ENCODE results near the gene TMBIM4. TPM values are rescaled to one million over a fixed set of nuclear protein-coding genes. Genes with fewer than 3 reads are reported as not detected.

Gene TMBIM4
- total RNA-seq, 1 experiment from 2014 or later, result 29.8 TPM

DNA sequence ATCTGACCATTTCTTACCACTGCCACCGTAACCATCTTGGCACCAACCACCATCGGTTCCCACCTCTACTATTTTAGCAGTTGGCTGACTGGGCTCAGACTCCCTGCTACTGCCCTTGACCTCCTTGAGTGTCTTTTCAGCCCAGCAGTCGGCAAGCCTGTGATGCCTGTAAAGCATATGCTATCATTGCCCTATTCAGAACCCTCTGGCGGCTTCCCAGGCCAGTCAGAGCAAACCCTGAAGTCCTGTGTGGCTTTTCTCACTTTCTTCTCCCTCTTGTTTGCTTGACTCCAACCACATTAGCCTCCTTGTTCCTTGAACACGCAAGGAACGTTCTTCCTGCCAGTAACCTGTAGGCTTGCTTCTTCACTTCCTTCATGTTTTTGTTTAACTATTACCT lies 25.4 kb upstream of the TMBIM4 start:
- DNase-seq (ENCODE audit: low spot score) (no peak), ATAC-seq (no peak; the same call in 1 of the 2 replicates)
- Mint-ChIP-seq H3K4me1 (peaks cover 16% of the 10 kb centered on the region), H3K9me3 (peaks cover 5% of the 10 kb centered on the region), H3K4me3 (no peak overlapping the region), H3K27ac (no peak overlapping the region), H3K36me3 (peaks cover 4% of the 10 kb centered on the region; the same call in 1 of the 2 replicates), H3K27me3 (ENCODE audit: low read depth) (peaks cover 16% of the 10 kb centered on the region)
- CTCF ChIA-PET, result interaction anchor here (1.4 kb wide), 1 partner anchor 50 kb away, joined by 3 read pairs; no protein-coding TSS in a partner anchor
- POLR2A ChIA-PET, result no interaction called here
- TF ChIP-seq ZNF317 (CRISPR knock-in tag; IDR thresholded peaks at IDR 0.05; ENCODE audit: borderline replicate concordance, low read depth) (no peak), IRF1 (CRISPR knock-in tag; IDR thresholded peaks at IDR 0.05) (no peak), TP53 (CRISPR knock-in tag; IDR thresholded peaks at IDR 0.05) (no peak), SOX15 (CRISPR knock-in tag; IDR thresholded peaks at IDR 0.05) (no peak), GTF2I (CRISPR knock-in tag; conservative IDR thresholded peaks at IDR 0.05) (no peak), ZNF219 (CRISPR knock-in tag; IDR thresholded peaks at IDR 0.05; ENCODE audit: borderline replicate concordance) (no peak), SMAD4 (CRISPR knock-in tag; IDR thresholded peaks at IDR 0.05) (no peak), ESRRA (CRISPR knock-in tag; IDR thresholded peaks at IDR 0.05; ENCODE audit: borderline replicate concordance) (no peak)

DNA sequence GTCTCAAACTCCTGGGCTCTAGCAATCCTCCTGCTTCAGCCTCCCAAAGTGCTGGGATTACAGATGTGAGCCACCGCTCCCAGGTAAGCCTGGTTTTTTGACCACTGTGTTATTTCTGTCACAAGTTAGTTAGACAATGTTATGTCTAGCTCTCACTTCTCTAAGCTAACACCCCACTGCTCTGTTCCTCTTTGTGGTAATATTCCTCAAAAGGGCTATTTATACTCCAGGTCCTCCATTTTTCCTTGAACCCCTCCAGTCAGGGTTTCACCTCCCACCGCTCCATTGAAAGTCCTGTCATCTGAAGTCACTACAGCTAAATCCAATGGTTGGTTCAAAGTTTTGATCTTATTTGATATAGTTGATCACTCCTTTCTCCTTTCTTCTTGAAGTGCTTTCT lies 24.3 kb upstream of the TMBIM4 start:
- Mint-ChIP-seq H3K4me1 (peaks cover 16% of the 10 kb centered on the region), H3K9me3 (no peaks in the 10 kb centered on the region), H3K27ac (no peak overlapping the region), H3K27me3 (ENCODE audit: low read depth) (peaks cover 26% of the 10 kb centered on the region), H3K36me3 (no peaks in the 10 kb centered on the region), H3K4me3 (no peak overlapping the region)
- POLR2A ChIA-PET, result interaction anchor here (0.7 kb wide), 2 partner anchors 23 to 1075 kb away, joined by 5 to 6 read pairs; no protein-coding TSS in a partner anchor
- CTCF ChIA-PET, result interaction anchor here (1.4 kb wide), 1 partner anchor 49 kb away, joined by 3 read pairs; no protein-coding TSS in a partner anchor
- no peak for ATAC-seq
- DNase-seq (ENCODE audit: low spot score), result no peak
- TF ChIP-seq RORB (CRISPR knock-in tag; IDR thresholded peaks at IDR 0.05), result no peak
- TF ChIP-seq, protein P1, sequence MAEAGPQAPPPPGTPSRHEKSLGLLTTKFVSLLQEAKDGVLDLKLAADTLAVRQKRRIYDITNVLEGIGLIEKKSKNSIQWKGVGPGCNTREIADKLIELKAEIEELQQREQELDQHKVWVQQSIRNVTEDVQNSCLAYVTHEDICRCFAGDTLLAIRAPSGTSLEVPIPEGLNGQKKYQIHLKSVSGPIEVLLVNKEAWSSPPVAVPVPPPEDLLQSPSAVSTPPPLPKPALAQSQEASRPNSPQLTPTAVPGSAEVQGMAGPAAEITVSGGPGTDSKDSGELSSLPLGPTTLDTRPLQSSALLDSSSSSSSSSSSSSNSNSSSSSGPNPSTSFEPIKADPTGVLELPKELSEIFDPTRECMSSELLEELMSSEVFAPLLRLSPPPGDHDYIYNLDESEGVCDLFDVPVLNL (CRISPR knock-in tag; IDR thresholded peaks at IDR 0.05; ENCODE audit: borderline replicate concordance, low read depth), result no peak
- TF ChIP-seq, protein P2, sequence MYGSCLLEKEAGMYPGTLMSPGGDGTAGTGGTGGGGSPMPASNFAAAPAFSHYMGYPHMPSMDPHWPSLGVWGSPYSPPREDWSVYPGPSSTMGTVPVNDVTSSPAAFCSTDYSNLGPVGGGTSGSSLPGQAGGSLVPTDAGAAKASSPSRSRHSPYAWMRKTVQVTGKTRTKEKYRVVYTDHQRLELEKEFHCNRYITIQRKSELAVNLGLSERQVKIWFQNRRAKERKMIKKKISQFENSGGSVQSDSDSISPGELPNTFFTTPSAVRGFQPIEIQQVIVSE (CRISPR knock-in tag; IDR thresholded peaks at IDR 0.05; ENCODE audit: borderline replicate concordance), result no peak
- no peak for TF ChIP-seq SMAD4 (CRISPR knock-in tag; IDR thresholded peaks at IDR 0.05)
- no peak for TF ChIP-seq PREB (CRISPR knock-in tag; IDR thresholded peaks at IDR 0.05; ENCODE audit: borderline replicate concordance)
- TF ChIP-seq ATF2 (CRISPR knock-in tag; IDR thresholded peaks at IDR 0.05; ENCODE audit: borderline replicate concordance, low read depth), result no peak
- TF ChIP-seq MYBL2 (CRISPR knock-in tag; IDR thresholded peaks at IDR 0.05), result no peak
- TF ChIP-seq NR1H2 (CRISPR knock-in tag; IDR thresholded peaks at IDR 0.05), result no peak
- TF ChIP-seq FOXP4 (CRISPR knock-in tag; IDR thresholded peaks at IDR 0.05), result no peak
- TF ChIP-seq IRF2 (CRISPR knock-in tag; IDR thresholded peaks at IDR 0.05; ENCODE audit: borderline replicate concordance, low read depth), result no peak
- TF ChIP-seq KAT7 (CRISPR knock-in tag; IDR thresholded peaks at IDR 0.05; ENCODE audit: borderline replicate concordance), result no peak
